ENCODE measurements around the gene HOXC13.

HOXC13 gene

GRCh38 chr12:53952871-53953734 is 14.5 kb downstream of the HOXC13 start:
- CTCF ChIA-PET, result interaction anchor here (0.5 to 1.7 kb wide), 11 partner anchors 12 to 1737 kb away, joined by 3 to 5 read pairs (median 3); partner anchors contain the start of gene HOXC6
- H3K27ac ChIP-seq (ENCODE audit: extremely low read depth, low read depth, low read length), result no peak overlapping the region
- POLR2A ChIA-PET, result interaction anchor here (1.2 kb wide), 2 partner anchors 13 to 15 kb away, joined by 4 to 9 read pairs; partner anchors contain the start of gene HOXC13
- H3K4me1 ChIP-seq (ENCODE audit: control insufficient read depth, insufficient read depth, low read length), result peaks cover 5% of the 10 kb centered on the region; the same call in 1 of the 2 replicates
- H3K9me3 ChIP-seq (ENCODE audit: control insufficient read depth, insufficient read depth, low read depth, low read length), result no peaks in the 10 kb centered on the region
- H3K4me3 ChIP-seq (ENCODE audit: low read depth, low read length), result no peak overlapping the region
- no peak for TF ChIP-seq ZNF776 (tag by site-specific recombination; IDR thresholded peaks at IDR 0.05; ENCODE audit: borderline replicate concordance)
- TF ChIP-seq SP2 (tag by site-specific recombination; IDR thresholded peaks at IDR 0.05), result peak; percentile 54; the same call in 1 of the 2 replicates
- no peak for TF ChIP-seq GLIS2 (tag by site-specific recombination; IDR thresholded peaks at IDR 0.05)
- TF ChIP-seq ZNF600 (tag by site-specific recombination; IDR thresholded peaks at IDR 0.05), result peak; percentile 62
- no peak for TF ChIP-seq ZNF274 (IDR thresholded peaks at IDR 0.05; ENCODE audit: low read length)
- TF ChIP-seq ZNF274 (tag by site-specific recombination; IDR thresholded peaks at IDR 0.05; ENCODE audit: borderline replicate concordance), result no peak
- TF ChIP-seq ZBTB26 (tag by site-specific recombination; optimal IDR thresholded peaks at IDR 0.05), result peak; percentile 17
- TF ChIP-seq ZNF548 (tag by site-specific recombination; IDR thresholded peaks at IDR 0.05), result no peak
- no peak for TF ChIP-seq ZNF248 (tag by site-specific recombination; IDR thresholded peaks at IDR 0.05)
- peak; percentile 40 for TF ChIP-seq ZNF335 (tag by site-specific recombination; conservative IDR thresholded peaks at IDR 0.05)
- TF ChIP-seq ZBTB8A (tag by site-specific recombination; IDR thresholded peaks at IDR 0.05), result peak; percentile 37; the same call in 1 of the 2 replicates
- peak; percentile 93 for TF ChIP-seq PRDM1 (tag by site-specific recombination; IDR thresholded peaks at IDR 0.05)
- peak; percentile 71 for TF ChIP-seq ZBTB48 (tag by site-specific recombination; IDR thresholded peaks at IDR 0.05)
- no peaks in the 10 kb centered on the region for H3K36me3 ChIP-seq (ENCODE audit: control insufficient read depth in 2 of 2, insufficient read depth in 1 of 2, low read length in 2 of 2)

GRCh38 chr12:53953831-53954693 is 15.4 kb downstream of the HOXC13 start:
- TF ChIP-seq TCF7L2 (IDR thresholded peaks at IDR 0.05; ENCODE audit: borderline replicate concordance, low read depth, low read length), result no peak
- TF ChIP-seq ZNF133 (tag by site-specific recombination; IDR thresholded peaks at IDR 0.05), result no peak
- TF ChIP-seq ZNF341 (tag by site-specific recombination; IDR thresholded peaks at IDR 0.05; ENCODE audit: low read depth), result no peak
- peak; percentile 64; the same call in 1 of the 2 replicates for TF ChIP-seq ZNF664 (tag by site-specific recombination; IDR thresholded peaks at IDR 0.05)
- TF ChIP-seq ZNF398 (tag by site-specific recombination; IDR thresholded peaks at IDR 0.05), result 0 out of 2 replicates have a peak, but pooled peaks have one; percentile 19
- TF ChIP-seq REPIN1 (tag by site-specific recombination; IDR thresholded peaks at IDR 0.05; ENCODE audit: low read depth), result no peak
- Histone ChIP-seq H3K9me3 (ENCODE audit: control insufficient read depth, insufficient read depth, low read depth, low read length) (no peaks in the 10 kb centered on the region), H3K36me3 (ENCODE audit: control insufficient read depth in 2 of 2, insufficient read depth in 1 of 2, low read length in 2 of 2) (no peaks in the 10 kb centered on the region), H3K4me3 (ENCODE audit: low read depth, low read length) (no peak overlapping the region), H3K27ac (ENCODE audit: extremely low read depth, low read depth, low read length) (no peak overlapping the region), H3K4me1 (ENCODE audit: control insufficient read depth, insufficient read depth, low read length) (peaks cover 5% of the 10 kb centered on the region; the same call in 1 of the 2 replicates)
- CTCF ChIA-PET, result interaction anchor here (0.6 to 1.7 kb wide), 8 partner anchors 12 to 1738 kb away, joined by 3 to 4 read pairs (median 3); partner anchors contain the start of gene HOXC10
- POLR2A ChIA-PET, result interaction anchor here (1.2 kb wide), 1 partner anchor 14 kb away, joined by 4 read pairs; no protein-coding TSS in a partner anchor

Data from HEK293 (cell line).